Measurements from ENCODE around the gene CALCB.

GRCh38 chr11:15093432-15093831 lies 20.0 kb downstream of the CALCB start:
- TF ChIP-seq CTCF (IDR thresholded peaks at IDR 0.05) (no peak), POLR2A (IDR thresholded peaks at IDR 0.05) (no peak)
